HEK293T (cell line): ENCODE results near the gene GUK1.

Source experiments
- BHLHE40 ChIP-seq: fragments of 450-650 bp; IDR thresholded peaks from 2 replicates; pipeline ENCODE4 v1.6.1; 2016; ENCODE audit warnings: mild to moderate bottlenecking, moderate library complexity, borderline replicate concordance
- CTBP1 ChIP-seq: fragments of 450-650 bp; IDR thresholded peaks from 2 replicates; pipeline ENCODE4 v1.6.1; 2016; ENCODE audit warnings: borderline replicate concordance
- ELF4 ChIP-seq: fragments of 450-650 bp; IDR thresholded peaks from 2 replicates; pipeline ENCODE4 v1.6.1; 2017; ENCODE audit warnings: antibody characterized with exemption
- FOXA1 ChIP-seq: fragments of 450-650 bp; IDR thresholded peaks from 2 replicates; pipeline ENCODE4 v1.6.1; 2016; ENCODE audit warnings: mild to moderate bottlenecking
- FOXK2 ChIP-seq: fragments of 450-650 bp; IDR thresholded peaks from 2 replicates; pipeline ENCODE4 v1.6.1; 2016; ENCODE audit warnings: mild to moderate bottlenecking
- FOXM1 ChIP-seq: fragments of 450-650 bp; IDR thresholded peaks from 2 replicates; pipeline ENCODE4 v1.6.1; 2017; ENCODE audit warnings: mild to moderate bottlenecking, borderline replicate concordance
- HDGF ChIP-seq: fragments of 450-650 bp; IDR thresholded peaks from 2 replicates; pipeline ENCODE4 v1.6.1; 2017; ENCODE audit warnings: antibody characterized with exemption, borderline replicate concordance
- NFRKB ChIP-seq: fragments of 450-650 bp; IDR thresholded peaks from 2 replicates; pipeline ENCODE4 v1.6.1; 2016; ENCODE audit warnings: mild to moderate bottlenecking, moderate library complexity
- SUZ12 ChIP-seq: fragments of 450-650 bp; IDR thresholded peaks from 2 replicates; pipeline ENCODE4 v1.6.1; 2016; ENCODE audit warnings: mild to moderate bottlenecking
- TARDBP ChIP-seq: fragments of 450-650 bp; IDR thresholded peaks from 2 replicates; pipeline ENCODE4 v1.6.1; 2016
- ZNF384 ChIP-seq: fragments of 450-650 bp; IDR thresholded peaks from 2 replicates; pipeline ENCODE4 v1.6.1; 2016

DNA sequence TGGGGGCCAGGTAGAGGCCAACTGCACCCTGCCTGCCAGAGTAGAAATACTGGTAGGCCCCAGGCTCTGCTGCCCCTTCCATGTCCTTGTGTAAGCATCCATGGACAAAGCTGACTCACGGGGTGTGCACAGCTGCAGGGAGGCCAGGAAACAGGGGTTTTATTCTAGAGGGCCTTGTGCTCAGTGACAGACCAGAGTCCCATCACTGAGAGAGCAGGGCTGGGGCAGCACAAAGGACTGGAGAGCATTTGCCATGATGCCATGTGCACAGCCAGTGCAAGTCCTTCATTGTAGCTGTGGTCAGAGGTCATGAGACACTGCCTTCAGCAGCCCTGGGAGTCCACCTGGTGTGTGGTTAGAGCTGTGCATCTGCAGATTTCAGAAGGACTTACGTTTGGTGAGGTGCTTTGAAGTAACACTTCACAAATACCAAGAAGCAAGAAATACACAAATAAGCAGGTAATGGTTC is 49.4 kb upstream of the GUK1 start:
- TF ChIP-seq NFRKB (no peak), FOXM1 (no peak), FOXA1 (no peak), ELF4 (no peak), SUZ12 (no peak), ZNF384 (no peak), FOXK2 (no peak), HDGF (no peak), BHLHE40 (no peak), TARDBP (no peak), CTBP1 (no peak)
